GM19351 (cell line): Measurements from ENCODE around the gene TIFAB.

Experiments
- ATAC-seq: cut with Tn5 transposase; IDR thresholded peaks from one replicate; pipeline ENCODE4 v1.9.1; 2021; ENCODE audit warnings: mild to moderate bottlenecking, moderate library complexity; ENCODE audit not compliant: unreplicated experiment

TIFAB gene

DNA sequence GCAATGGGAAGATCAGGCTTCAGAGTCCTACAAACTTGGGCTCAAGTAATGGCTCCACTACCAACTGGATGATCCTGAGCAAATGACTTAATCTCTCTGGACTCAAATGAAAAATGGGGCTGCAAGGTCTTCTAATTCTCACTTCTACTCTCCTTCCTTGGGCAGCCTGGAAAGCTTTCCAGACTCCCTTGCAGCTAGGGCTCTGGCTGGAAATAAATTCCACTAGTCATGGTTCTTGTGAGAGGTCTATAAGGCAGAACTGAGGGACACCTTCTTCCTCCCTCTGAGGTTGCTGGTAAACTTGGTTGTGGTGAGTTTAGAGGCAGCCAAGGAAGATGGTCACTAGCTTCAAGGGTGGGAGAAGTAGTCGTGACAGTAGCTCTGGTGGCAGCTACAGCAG is 23.6 kb downstream of the TIFAB start:
- ATAC-seq = no peak

GRCh38 chr5:135426102-135427082 is 25.8 kb downstream of the TIFAB start:
- ATAC-seq = peak; percentile 98

GRCh38 chr5:135425641-135426040 is 26.5 kb downstream of the TIFAB start:
- no peak for ATAC-seq

- no peak for ATAC-seq
Measured at GRCh38 chr5:135423846-135424168, 28.3 kb downstream of the TIFAB start.

GRCh38 chr5:135423146-135423845 is 28.9 kb downstream of the TIFAB start:
- ATAC-seq = no peak

DNA sequence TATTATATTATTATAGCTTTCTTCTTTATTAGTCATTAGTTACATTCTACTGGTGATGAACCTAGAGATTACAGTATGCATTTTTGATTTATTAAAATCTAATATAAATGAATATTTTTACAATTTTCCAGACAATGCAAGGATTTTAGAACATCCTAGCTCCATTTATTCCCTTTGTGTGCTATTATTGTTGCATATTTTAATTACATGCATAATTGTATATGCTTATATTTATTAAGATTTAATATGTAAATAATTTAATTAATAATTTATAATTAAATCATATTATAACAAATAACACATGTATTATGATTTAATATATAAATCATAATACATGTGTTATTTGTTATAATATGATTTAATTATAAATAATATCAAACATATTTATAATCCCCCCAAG is 29.7 kb downstream of the TIFAB start:
- ATAC-seq = no peak

- no peak for ATAC-seq
Measured at GRCh38 chr5:135417083-135417482, 35.1 kb downstream of the TIFAB start.

DNA sequence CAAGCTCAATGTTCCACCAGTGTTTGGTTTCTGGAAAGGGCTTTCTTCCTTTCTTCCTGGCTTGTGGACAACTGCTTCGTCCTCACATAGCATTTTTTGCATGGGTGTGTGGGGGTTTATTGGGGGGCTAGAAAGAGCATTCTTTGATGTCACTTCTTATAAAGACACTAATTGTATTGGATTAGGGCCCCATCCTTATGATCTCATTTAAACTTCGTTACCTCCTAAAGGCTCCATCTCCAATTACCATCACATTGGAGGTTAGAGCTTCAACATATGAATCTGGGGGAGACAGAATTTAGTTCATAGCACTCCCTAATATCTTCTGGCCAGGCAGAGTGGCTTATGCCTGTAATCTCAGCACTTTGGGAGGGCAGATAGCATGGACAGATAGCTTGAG is 47.1 kb downstream of the TIFAB start:
- no peak for ATAC-seq

DNA sequence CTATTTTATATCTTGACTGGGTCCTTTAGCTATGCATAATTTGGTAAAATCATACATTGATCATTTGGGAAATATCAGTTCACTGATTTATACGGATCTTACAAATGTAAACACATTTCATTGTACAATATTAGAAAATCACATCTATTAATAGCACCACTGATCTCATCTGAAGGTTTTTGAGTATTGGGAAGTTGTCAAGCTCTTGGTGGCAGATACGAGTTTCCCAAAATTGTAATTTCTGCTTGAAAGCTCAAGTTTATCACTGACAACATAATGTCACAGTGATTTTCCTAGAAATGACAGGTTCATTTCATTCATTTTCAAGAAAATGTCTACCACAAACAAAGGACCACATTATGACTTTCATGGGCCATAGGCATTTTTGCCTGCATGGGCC is 50.1 kb downstream of the TIFAB start:
- ATAC-seq = no peak

DNA sequence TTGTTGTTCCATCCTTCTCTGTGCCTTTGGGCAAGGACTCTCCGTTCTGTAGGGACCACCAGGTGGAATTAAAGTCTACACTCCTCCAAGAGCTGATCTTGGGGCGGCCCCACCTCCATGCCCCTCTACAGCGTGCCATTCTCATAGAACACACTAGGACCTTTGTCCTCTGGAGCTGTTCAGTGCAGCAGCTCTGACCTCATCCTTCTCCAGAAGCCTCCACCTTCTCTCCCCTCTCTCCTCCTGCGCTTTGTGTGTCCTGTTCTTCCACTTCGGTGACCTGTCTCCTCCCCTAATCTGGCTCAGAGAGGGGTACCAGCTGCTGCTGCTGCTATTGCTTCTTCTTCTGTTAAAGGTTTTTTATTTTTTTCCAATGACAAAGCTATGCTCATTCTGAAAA is 51.3 kb downstream of the TIFAB start:
- no peak for ATAC-seq

DNA sequence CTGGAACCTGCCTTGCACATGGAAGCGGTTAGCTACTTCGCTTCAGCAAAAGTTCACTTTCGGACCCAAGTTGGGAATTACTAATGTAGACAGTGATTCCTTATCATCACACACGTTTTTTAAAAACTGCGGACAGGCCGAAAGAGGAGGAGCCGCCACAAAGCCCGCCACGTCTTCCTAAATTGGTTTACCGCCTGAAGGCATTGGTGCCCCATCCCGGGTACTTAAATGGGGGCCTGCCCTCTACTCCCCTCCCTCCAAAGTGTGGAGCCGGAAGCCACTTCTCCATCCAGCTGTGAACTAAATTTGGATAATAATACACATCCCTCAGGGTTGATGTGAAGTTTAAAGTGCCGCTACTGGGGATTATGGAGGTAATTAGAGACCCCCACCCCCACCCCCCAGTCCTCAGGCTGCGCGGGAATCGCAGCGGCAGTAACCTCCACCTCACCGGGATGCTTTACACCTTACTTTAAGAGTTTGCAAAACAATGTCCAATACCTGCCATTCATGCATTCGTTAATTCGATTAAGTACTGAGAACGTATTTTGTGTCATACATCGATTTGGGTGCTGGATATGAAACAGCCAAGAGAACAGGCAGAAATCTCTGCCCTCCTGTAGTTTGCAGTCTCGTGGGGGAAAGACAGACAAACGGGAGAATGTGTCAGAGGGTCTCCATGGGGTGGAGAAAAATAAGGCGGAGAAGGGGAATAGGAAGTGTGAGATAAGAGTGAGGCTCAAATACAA is 52.2 kb downstream of the TIFAB start:
- no peak for ATAC-seq

GRCh38 chr5:135398855-135399793 is 53.0 kb downstream of the TIFAB start, which contains the start of gene MACROH2A1:
Gene MACROH2A1 (minus strand): TSS chr5:135399231. CDS start chr5:135389093, 10,138 bp downstream.
- ATAC-seq = peak; percentile 83

DNA sequence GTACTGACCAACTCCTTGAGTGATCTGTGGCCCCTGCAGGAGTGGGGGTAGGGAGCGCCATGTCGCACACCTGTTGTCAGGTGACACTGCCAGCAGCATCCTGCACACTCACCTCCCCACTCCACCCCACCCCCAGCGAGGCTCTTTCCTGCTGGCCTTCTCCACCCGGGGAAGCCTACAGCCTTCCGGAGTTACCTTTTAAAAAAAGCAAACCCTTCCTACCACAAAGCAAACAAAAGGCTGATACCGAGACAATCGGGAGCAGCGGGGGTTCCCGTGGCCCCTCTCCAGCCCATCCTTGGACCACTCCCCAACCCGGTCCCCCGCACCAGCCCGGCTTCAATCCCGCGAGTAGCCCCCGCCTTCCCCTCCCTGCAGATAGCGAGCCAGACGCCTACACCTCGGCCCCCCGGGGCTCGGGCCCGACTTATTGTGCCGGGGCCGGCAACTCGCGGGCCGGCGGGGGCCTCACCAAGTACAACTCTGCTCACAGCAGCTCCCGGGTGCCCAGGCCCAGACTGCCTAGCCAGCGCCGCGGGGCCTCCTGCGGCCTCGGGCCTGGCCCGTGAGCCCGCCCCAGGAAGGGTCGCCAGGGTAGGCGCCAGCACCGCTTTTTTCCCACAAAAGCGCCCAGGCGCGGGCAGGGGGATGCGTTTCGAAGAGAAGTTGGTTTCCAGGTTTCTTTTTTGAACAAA is 53.8 kb downstream of the TIFAB start:
- peak; percentile 30 for ATAC-seq
